Ovary (tissue), 3 donors: ENCODE measurements around the gene ELOVL2.

Experiments used
- CTCF ChIP-seq, 3 donors: fragments of 450-650 bp in 2 of 3; fragments of 200-600 bp in 1 of 3; IDR thresholded peaks; one replicate each; pipeline versions ENCODE4 v1.5.1 to v1.8.0; 2016 to 2022; ENCODE audit warnings: antibody characterized with exemption in 3 of 3, mild to moderate bottlenecking in 1 of 3
- EP300 ChIP-seq: sonication (generic); formaldehyde crosslinking; IDR thresholded peaks from one replicate; pipeline ENCODE4 v1.6.1; 2017; ENCODE audit warnings: antibody characterized with exemption
- donor health status: DM: no; HTN: no; CAD: no.

DNA sequence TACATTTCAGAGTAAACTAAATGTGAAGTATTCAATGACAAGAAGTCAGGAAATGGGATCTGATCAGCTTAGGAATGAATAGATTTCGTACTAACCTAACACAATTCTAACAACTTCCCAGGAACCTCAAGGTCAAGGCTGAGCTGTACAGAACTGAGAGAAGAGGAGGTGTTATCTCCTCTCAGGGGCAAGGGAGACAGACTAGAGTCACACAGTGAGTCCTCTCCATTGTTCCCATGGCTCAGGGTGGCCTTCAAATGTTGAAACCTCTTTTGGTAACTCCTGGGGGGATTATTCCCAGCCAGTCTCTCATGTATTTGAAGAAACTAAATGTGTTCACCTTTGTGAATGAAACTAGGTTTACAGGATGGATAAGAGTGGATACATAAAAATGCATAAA, 27.7 kb downstream of the ELOVL2 start:
- no peak for TF ChIP-seq CTCF (IDR thresholded peaks at IDR 0.05)
- no peak for TF ChIP-seq EP300
